Measurements from ENCODE around the gene CLIP4. TPM values are rescaled to one million over a fixed set of nuclear protein-coding genes. Genes with fewer than 3 reads are reported as not detected.
A peak's percentile ranks its signal among the peaks of the same experiment; 100 is the strongest.

CLIP4 gene
- total RNA-seq, 1 experiment from 2014 or later = 19.6 TPM

DNA sequence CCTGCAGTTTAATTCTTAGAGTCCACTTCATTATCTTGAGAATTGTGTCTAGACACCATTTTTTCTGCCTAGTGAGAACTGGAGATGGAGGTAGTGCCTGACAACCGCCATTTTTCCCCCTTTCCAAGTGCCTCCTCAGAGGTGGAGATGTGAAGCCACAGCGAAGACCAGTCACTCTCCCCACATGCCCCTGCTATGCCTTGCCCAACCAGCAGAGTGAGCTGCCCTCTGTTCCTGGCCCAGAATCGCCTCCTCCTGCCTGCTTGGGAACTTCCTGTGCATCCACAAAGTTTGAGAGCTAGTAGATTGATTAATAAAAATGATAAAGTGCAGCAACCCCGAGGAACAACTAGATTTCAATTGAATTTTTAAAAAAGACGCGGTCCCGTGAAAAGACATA is 123.3 kb downstream of the CLIP4 start:
- Histone ChIP-seq H3K36me3 (no peaks in the 10 kb centered on the region; the same call in 1 of the 2 replicates), H3K27ac (no peak overlapping the region), H3K9me3 (replicated peaks) (no peaks in the 10 kb centered on the region), H3K27me3 (no peaks in the 10 kb centered on the region), H3K4me3 (no peak overlapping the region), H3K4me1 (no peaks in the 10 kb centered on the region)
- DNase-seq = peak; percentile 51 to 66

Other genes starting within 250 kb of the CLIP4 start
- 26.8 and 31.8 TPM in 2 replicates for gene TRMT61B, start 245.1 kb upstream of the CLIP4 start, total RNA-seq (2014; rRNA removed; shearing (Covaris generic))
- 129 and 155 TPM in 2 replicates for gene WDR43, start 220.7 kb upstream of the CLIP4 start, total RNA-seq (2014; rRNA removed; shearing (Covaris generic))
- gene TOGARAM2, start 134.1 kb upstream of the CLIP4 start, total RNA-seq (2014; rRNA removed; shearing (Covaris generic)) = 0.41 and 0.73 TPM in 2 replicates
- gene PCARE, start 40.9 kb upstream of the CLIP4 start, total RNA-seq (2014; rRNA removed; shearing (Covaris generic)) = 0.02 TPM in 1 of 2 replicates, not detected in the other